GM18519 (cell line): Measurements from ENCODE around the gene PTPRJ.
"Not testable (repeated sequence)": the region's sequence is repeated elsewhere in the genome, so short reads cannot be mapped to it uniquely, and the experiment has no call there.

Source experiments
- ATAC-seq: cut with Tn5 transposase; IDR thresholded peaks from one replicate; pipeline ENCODE4 v1.9.1; 2021; ENCODE audit warnings: mild to moderate bottlenecking, moderate library complexity; ENCODE audit not compliant: unreplicated experiment, low FRiP score

PTPRJ gene

DNA sequence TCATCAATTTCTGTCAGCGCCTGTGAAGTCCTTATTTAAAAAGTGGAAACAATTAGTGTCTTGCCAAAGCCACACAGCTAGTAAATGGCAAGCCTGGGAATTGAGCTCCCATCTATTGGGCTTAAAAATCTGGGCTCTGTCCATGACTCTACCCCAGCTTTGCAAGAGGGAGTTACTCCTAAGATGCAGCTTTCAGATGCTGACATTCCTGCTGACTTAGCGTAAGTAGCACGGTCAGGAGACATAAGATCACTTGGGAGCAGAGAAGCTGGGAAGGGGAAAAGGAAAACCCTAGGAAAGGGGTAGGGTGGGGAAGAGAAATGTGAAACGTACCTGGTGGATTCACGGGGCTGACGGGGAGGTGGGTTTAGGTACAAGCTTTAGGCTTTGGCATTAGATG lies 200.3 kb downstream of the PTPRJ start:
- ATAC-seq: no peak

- ATAC-seq: no peak
These were observed 202.6 kb downstream of the PTPRJ start for GRCh38 chr11:48182860-48183526.

DNA sequence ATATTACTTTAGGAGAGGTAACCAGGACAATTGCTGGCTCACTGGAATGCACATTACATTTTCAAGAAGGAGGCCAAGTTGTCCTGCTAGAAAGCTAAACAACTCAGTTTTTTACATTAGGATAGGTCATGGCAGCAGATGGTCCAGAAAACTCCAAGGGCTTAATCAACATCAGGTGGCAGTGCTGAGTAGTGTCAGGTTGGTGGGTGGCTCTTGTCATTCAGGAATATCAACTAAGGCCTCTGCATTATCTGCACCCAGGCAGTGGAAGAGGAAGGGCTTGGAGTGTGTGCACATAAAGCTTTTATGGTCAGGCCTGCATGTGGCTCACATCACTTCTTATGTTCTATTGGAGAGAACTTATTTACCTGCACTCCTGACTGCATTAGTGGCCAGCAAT lies 204.1 kb downstream of the PTPRJ start:
- no peak for ATAC-seq

DNA sequence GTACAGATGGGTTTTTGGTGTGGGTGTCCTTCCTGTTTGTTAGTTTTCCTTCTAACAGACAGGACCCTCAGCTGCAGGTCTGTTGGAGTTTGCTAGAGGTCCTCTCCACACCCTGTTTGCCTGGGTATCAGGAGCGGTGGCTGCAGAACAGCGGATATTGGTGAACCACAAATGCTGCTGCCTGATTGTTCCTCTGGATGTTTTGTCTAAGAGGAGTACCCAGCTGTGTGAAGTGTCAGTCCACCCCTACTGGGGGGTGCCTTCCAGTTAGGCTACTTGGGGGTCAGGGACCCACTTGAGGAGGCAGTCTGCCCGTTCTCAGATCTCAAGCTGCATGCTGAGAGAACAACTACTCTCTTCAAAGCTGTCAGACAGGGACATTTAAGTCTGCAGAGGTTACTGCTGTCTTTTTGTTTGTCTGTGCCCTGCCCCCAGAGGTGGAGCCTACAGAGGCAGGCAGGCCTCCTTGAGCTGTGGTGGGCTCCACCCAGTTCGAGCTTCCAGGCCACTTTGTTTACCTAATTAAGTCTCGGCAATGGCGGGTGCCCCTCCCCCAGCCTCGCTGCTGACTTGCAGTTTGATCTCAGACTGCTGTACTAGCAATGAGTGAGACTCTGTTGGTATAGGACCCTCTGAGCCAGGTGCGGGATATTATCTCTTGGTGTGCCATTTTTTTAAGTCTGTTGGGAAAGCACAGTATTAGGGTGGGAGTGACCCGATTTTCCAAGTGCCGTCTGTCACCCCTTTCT lies 210.7 kb downstream of the PTPRJ start:
- ATAC-seq: not testable (repeated sequence)

- no peak for ATAC-seq
These were observed 213.5 kb downstream of the PTPRJ start for GRCh38 chr11:48193876-48194275.

DNA sequence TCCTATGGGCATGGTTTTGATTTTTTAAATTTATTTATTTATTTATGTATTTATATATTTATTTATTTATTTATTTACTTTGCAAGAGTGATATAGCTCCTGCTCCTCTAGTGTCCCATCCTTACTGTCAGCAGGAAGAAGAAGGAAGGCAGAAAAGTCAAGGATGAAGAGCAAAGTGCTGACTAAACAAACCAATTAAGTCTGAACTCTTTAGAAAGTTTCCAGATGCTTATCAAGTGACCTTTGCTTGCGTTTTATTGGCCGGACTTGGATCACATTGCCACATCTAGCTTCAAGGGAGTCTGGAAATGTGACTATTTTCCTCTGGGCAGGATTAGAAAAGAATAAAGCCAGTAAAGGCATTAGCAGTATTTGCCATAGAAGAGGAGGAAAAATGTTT lies 227.5 kb downstream of the PTPRJ start:
- ATAC-seq: no peak

DNA sequence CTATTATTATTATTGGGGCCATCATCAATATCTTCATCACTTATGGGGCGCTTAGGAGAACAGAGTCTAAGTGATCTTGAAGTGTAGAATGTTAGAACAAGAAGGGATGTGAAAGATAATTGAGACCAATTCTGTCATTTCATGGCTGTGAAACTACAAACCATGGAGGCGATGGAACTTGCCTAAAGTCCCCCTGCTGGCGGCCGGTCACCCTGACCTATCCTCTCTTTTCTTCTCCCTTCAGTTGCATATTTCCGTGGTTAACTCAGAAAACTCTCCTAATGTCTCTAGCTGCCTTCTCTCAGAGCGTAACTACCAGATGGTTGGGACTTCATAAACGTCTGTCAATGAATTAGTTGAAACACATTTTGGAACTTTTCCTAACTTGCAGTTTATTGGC lies 229.7 kb downstream of the PTPRJ start:
- no peak for ATAC-seq

- ATAC-seq: no peak
These were observed 236.2 kb downstream of the PTPRJ start, which contains the start of gene OR4B1 for GRCh38 chr11:48216510-48216909. TSS of gene OR4B1 (plus strand) at chr11:48216810. CDS start at chr11:48216810, 0 bp downstream.
